ENCODE results near the gene QSOX2. TPM values are rescaled to one million over a fixed set of nuclear protein-coding genes. Genes with fewer than 3 reads are reported as not detected.

QSOX2 gene
- total and polyA plus RNA-seq, 2 experiments from 2014 or later = 9.2 to 29.2 TPM

DNA sequence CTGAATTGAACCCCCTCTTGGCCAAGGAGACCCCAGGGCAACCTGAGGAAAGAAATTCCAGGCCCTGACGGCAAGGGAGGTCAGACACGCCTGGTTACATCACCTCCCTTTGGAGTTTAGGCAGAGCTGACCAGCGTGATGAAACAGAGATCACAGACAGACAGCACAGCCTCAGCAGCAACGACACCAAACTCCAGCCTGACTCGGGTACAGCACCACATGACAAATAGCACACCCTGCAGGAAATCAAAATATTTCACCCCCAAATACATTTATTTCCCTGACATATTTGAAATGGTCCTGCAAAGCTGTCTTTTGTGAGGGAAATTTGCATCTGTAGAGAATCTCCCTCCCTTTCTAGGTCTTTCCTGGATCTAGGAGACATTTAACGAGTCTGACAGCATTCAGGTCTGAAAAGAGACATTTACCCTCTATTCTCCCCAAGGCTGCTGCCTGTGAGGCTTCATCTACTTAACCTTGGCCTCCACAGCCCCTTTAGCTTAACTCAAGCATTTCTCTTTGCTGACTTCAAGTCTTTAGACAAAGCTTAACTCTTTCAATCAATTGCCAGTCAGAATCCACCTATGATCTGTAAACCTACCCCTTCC is 2.6 kb downstream of the QSOX2 start:
- Mint-ChIP-seq H3K27ac (peak overlapping the region; percentile 13; the same call in 1 of the 2 replicates), H3K9me3 (no peaks in the 10 kb centered on the region), H3K36me3 (ENCODE audit: low read depth) (no peaks in the 10 kb centered on the region), H3K27me3 (ENCODE audit: insufficient read depth, low read depth, poor library complexity) (peaks cover 25% of the 10 kb centered on the region), H3K4me1 (peaks cover 42% of the 10 kb centered on the region), H3K4me3 (peak overlapping the region; percentile 87)
- TF ChIP-seq CREB1 (CRISPR knock-in tag; IDR thresholded peaks at IDR 0.05; ENCODE audit: low read depth) (no peak), EZH2phosphoT487 (IDR thresholded peaks at IDR 0.05; ENCODE audit: unreplicated experiment) (no peak), REST (IDR thresholded peaks at IDR 0.05; ENCODE audit: unreplicated experiment) (no peak), NANOG (IDR thresholded peaks at IDR 0.05; ENCODE audit: borderline replicate concordance) (no peak), CTCF (conservative IDR thresholded peaks at IDR 0.05; ENCODE audit: low read depth in 2 of 2) (no peak), EZH2 (IDR thresholded peaks at IDR 0.05; ENCODE audit: low read depth, unreplicated experiment) (no peak), STAT1 (IDR thresholded peaks at IDR 0.05; ENCODE audit: unreplicated experiment) (no peak), POLR2AphosphoS5 (IDR thresholded peaks at IDR 0.05; ENCODE audit: low read depth) (no peak), ZNF114 (CRISPR knock-in tag; IDR thresholded peaks at IDR 0.05) (no peak), ZNF331 (CRISPR knock-in tag; IDR thresholded peaks at IDR 0.05; ENCODE audit: low read depth) (no peak), JUNB (IDR thresholded peaks at IDR 0.05; ENCODE audit: unreplicated experiment) (no peak), ETS1 (IDR thresholded peaks at IDR 0.05) (no peak)
- TF ChIP-seq, protein P1, sequence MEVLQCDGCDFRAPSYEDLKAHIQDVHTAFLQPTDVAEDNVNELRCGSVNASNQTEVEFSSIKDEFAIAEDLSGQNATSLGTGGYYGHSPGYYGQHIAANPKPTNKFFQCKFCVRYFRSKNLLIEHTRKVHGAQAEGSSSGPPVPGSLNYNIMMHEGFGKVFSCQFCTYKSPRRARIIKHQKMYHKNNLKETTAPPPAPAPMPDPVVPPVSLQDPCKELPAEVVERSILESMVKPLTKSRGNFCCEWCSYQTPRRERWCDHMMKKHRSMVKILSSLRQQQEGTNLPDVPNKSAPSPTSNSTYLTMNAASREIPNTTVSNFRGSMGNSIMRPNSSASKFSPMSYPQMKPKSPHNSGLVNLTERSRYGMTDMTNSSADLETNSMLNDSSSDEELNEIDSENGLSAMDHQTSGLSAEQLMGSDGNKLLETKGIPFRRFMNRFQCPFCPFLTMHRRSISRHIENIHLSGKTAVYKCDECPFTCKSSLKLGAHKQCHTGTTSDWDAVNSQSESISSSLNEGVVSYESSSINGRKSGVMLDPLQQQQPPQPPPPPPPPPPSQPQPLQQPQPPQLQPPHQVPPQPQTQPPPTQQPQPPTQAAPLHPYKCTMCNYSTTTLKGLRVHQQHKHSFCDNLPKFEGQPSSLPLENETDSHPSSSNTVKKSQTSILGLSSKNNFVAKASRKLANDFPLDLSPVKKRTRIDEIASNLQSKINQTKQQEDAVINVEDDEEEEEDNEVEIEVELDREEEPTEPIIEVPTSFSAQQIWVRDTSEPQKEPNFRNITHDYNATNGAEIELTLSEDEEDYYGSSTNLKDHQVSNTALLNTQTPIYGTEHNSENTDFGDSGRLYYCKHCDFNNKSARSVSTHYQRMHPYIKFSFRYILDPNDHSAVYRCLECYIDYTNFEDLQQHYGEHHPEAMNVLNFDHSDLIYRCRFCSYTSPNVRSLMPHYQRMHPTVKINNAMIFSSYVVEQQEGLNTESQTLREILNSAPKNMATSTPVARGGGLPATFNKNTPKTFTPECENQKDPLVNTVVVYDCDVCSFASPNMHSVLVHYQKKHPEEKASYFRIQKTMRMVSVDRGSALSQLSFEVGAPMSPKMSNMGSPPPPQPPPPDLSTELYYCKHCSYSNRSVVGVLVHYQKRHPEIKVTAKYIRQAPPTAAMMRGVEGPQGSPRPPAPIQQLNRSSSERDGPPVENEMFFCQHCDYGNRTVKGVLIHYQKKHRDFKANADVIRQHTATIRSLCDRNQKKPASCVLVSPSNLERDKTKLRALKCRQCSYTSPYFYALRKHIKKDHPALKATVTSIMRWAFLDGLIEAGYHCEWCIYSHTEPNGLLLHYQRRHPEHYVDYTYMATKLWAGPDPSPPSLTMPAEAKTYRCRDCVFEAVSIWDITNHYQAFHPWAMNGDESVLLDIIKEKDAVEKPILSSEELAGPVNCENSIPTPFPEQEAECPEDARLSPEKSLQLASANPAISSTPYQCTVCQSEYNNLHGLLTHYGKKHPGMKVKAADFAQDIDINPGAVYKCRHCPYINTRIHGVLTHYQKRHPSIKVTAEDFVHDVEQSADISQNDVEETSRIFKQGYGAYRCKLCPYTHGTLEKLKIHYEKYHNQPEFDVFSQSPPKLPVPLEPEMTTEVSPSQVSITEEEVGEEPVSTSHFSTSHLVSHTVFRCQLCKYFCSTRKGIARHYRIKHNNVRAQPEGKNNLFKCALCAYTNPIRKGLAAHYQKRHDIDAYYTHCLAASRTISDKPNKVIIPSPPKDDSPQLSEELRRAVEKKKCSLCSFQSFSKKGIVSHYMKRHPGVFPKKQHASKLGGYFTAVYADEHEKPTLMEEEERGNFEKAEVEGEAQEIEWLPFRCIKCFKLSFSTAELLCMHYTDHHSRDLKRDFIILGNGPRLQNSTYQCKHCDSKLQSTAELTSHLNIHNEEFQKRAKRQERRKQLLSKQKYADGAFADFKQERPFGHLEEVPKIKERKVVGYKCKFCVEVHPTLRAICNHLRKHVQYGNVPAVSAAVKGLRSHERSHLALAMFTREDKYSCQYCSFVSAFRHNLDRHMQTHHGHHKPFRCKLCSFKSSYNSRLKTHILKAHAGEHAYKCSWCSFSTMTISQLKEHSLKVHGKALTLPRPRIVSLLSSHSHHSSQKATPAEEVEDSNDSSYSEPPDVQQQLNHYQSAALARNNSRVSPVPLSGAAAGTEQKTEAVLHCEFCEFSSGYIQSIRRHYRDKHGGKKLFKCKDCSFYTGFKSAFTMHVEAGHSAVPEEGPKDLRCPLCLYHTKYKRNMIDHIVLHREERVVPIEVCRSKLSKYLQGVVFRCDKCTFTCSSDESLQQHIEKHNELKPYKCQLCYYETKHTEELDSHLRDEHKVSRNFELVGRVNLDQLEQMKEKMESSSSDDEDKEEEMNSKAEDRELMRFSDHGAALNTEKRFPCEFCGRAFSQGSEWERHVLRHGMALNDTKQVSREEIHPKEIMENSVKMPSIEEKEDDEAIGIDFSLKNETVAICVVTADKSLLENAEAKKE (CRISPR knock-in tag; IDR thresholded peaks at IDR 0.05) = no peak
- Histone ChIP-seq H2AFZ (no peak overlapping the region), H3F3A (replicated peaks; ENCODE audit: low read depth) (0 out of 2 replicates have a peak, but pooled peaks cover 5% of the 10 kb centered on the region), H3K4me1 (ENCODE audit: insufficient read depth) (peaks cover 21% of the 10 kb centered on the region), H3K4me3 (peak overlapping the region; percentile 84; the same call in 1 of the 2 replicates), H3K79me2 (replicated peaks; ENCODE audit: insufficient read depth) (peaks cover 70% of the 10 kb centered on the region), H3K9me2 (ENCODE audit: insufficient read depth) (no peaks in the 10 kb centered on the region), H3K36me3 (ENCODE audit: insufficient read depth) (no peaks in the 10 kb centered on the region), H3K4me2 (peak overlapping the region; percentile 99), H3K27me3 (ENCODE audit: insufficient read depth) (0 out of 2 replicates have a peak, but pooled peaks cover 8% of the 10 kb centered on the region), H4K20me1 (replicated peaks; ENCODE audit: insufficient read depth) (peaks cover 47% of the 10 kb centered on the region), H3K27ac (ENCODE audit: low read depth) (no peak overlapping the region)
- DNase-seq (ENCODE audit: low spot score) (peak; percentile 38), ATAC-seq (0 out of 3 replicates have a peak, but pooled peaks have one; percentile 5)
